K562 (cell line): ENCODE data around the gene RNF26. TPM values are rescaled to one million over a fixed set of nuclear protein-coding genes. Genes with fewer than 3 reads are reported as not detected.

Experiments
- ATAC-seq: fragments of 200-7000 bp; cut with Tn5 transposase; 3 replicates; pipeline ENCODE4 v1.9.1; 2020; ENCODE audit warnings: moderate library complexity
- BruUV-seq: library from RNA; stranded (reverse); fragments of 400-500 nt; replicated peaks from 2 replicates; lab custom pipeline; 2021; lab: Mats Ljungman, UMichigan
- CTCF ChIA-PET: fragments of 300-600 bp; formaldehyde crosslinking; extraction: SDS; loops from one replicate; lab custom pipeline; 2021; ENCODE audit warnings: low intra/inter-chr PET ratio; lab: Yijun Ruan, JAX
- POLR2A ChIA-PET: fragments of 300-600, 350-650 bp; sonication (Branson Sonifier 250); formaldehyde crosslinking; extraction: SDS; loops from one replicate; lab custom pipeline; 2021; ENCODE audit warnings: antibody characterized with exemption, inconsistent platforms; lab: Yijun Ruan, JAX
- DNase-seq, 4 experiments: peaks; one replicate each; pipeline versions ENCODE4 v3.0.0 to v3.0.0-alpha.2; 2011 to 2018; ENCODE audit warnings: low spot score in 3 of 4, mixed read lengths in 3 of 4; ENCODE audit errors: extremely low read depth in 1 of 4
- FAIRE-seq: peaks from 2 replicates; lab custom pipeline; 2011; peaks lifted over from hg19 to GRCh38; lab: Jason Lieb, UNC
- H2AFZ ChIP-seq: 2 replicates; pipeline ENCODE4 v1.6.0; 2011; ENCODE audit warnings: low read depth, low read length, control low read depth, inconsistent platforms
- H3K27ac ChIP-seq: fragments of 200-600 bp; 3 replicates; pipeline ENCODE4 v1.8.0; 2011; ENCODE audit warnings: low read depth, mild to moderate bottlenecking, control low read depth, inconsistent platforms, low read length, moderate library complexity, mixed read lengths; ENCODE audit errors: extremely low read depth
- H3K27me3 ChIP-seq, 2 experiments: fragments of 300-600 bp in 1 of 2; 2 replicates in 1 of 2; 3 replicates in 1 of 2; pipeline versions ENCODE4 v1.6.0 to v1.8.0; 2011; ENCODE audit warnings: inconsistent platforms in 2 of 2, low read length in 2 of 2, mild to moderate bottlenecking in 1 of 2, mixed read lengths in 1 of 2, moderate library complexity in 1 of 2; ENCODE audit not compliant: control insufficient read depth in 2 of 2, insufficient read depth in 2 of 2
- H3K36me3 ChIP-seq: fragments of 300-600 bp; 3 replicates; pipeline ENCODE4 v1.8.0; 2011; ENCODE audit warnings: mild to moderate bottlenecking, low read length, inconsistent platforms; ENCODE audit not compliant: control insufficient read depth, insufficient read depth
- H3K4me1 ChIP-seq, 2 experiments: fragments of 200-600 bp in 1 of 2; replicated peaks in 1 of 2; 2 replicates in 1 of 2; 3 replicates in 1 of 2; pipeline versions ENCODE4 v1.5.1 to v1.8.0; 2011; ENCODE audit warnings: inconsistent platforms in 2 of 2, low read length in 2 of 2, mild to moderate bottlenecking in 1 of 2, mixed read lengths in 1 of 2, moderate library complexity in 1 of 2; ENCODE audit not compliant: control insufficient read depth in 2 of 2, insufficient read depth in 2 of 2
- H3K4me2 ChIP-seq: 2 replicates; pipeline ENCODE4 v1.6.1; 2011; ENCODE audit warnings: low read length, control low read depth, inconsistent platforms, mixed read lengths; ENCODE audit not compliant: insufficient read depth
- H3K4me3 ChIP-seq: fragments of 200-600 bp; sonication (generic), shearing (Covaris generic); 2 replicates; pipeline ENCODE4 v1.5.1; 2016; ENCODE audit warnings: control low read depth, inconsistent platforms
- H3K79me2 ChIP-seq: fragments of 200-600 bp; 3 replicates; pipeline ENCODE4 v1.8.0; 2011; ENCODE audit warnings: low read length, inconsistent platforms; ENCODE audit not compliant: control insufficient read depth, insufficient read depth
- H3K9ac ChIP-seq, 2 experiments: 2 replicates each; pipeline versions ENCODE4 v1.6.0 to v1.6.1; 2011; ENCODE audit warnings: low read depth in 2 of 2, low read length in 2 of 2, control low read depth in 1 of 2, inconsistent platforms in 1 of 2, mild to moderate bottlenecking in 1 of 2, mixed read lengths in 1 of 2; ENCODE audit not compliant: insufficient read depth in 1 of 2
- H3K9me1 ChIP-seq: one replicate; pipeline ENCODE4 v1.6.0; 2011; ENCODE audit warnings: inconsistent platforms, mild to moderate bottlenecking, low read length, moderate library complexity; ENCODE audit not compliant: control insufficient read depth, insufficient read depth
- H3K9me3 ChIP-seq: replicated peaks from 2 replicates; pipeline ENCODE4 v1.5.1; 2011; ENCODE audit warnings: low read depth, low read length, inconsistent platforms; ENCODE audit not compliant: control insufficient read depth, insufficient read depth
- H4K20me1 ChIP-seq: replicated peaks from 2 replicates; pipeline ENCODE4 v1.6.1; 2011; ENCODE audit warnings: low read length, inconsistent platforms, mixed read lengths; ENCODE audit not compliant: control insufficient read depth, insufficient read depth
- CBFB ChIP-seq: sonication (generic); formaldehyde crosslinking; IDR thresholded peaks from 2 replicates; pipeline ENCODE4 v1.4.0; 2020; ENCODE audit warnings: mild to moderate bottlenecking, missing genetic modification reagents
- CSDE1 ChIP-seq, 2 experiments: fragments of 450-650 bp; IDR thresholded peaks; 2 replicates each; pipeline ENCODE4 v1.6.1; 2016; ENCODE audit warnings: mild to moderate bottlenecking in 1 of 2
- POU5F1 ChIP-seq: fragments of 150-350 bp; IDR thresholded peaks from 2 replicates; pipeline ENCODE4 v1.6.1; 2014; ENCODE audit warnings: borderline replicate concordance, low read length, low read depth, mild to moderate bottlenecking; ENCODE audit not compliant: partially characterized antibody
- SNIP1 ChIP-seq: fragments of 450-650 bp; IDR thresholded peaks from 2 replicates; pipeline ENCODE4 v1.7.1; 2017; ENCODE audit warnings: low read depth, mild to moderate bottlenecking
- SUPT5H ChIP-seq: fragments of 450-650 bp; IDR thresholded peaks from 2 replicates; pipeline ENCODE4 v1.6.1; 2016
- ZMIZ1 ChIP-seq, 2 experiments: fragments of 150-350 bp in 1 of 2; IDR thresholded peaks; 2 replicates each; pipeline ENCODE4 v1.6.1; 2012 to 2016; ENCODE audit warnings: low read depth in 2 of 2, low read length in 2 of 2, mild to moderate bottlenecking in 1 of 2, moderate library complexity in 1 of 2
- WGBS: fragments of 100-300 bp; shearing (Covaris generic); methylation state at CpG from one replicate; pipeline ENCODE4 v1.1.6; 2016; ENCODE audit warnings: low coverage, mixed read lengths; ENCODE audit not compliant: insufficient coverage; ENCODE audit errors: missing lambda C conversion rate; 5-methylcytosine and 5-hydroxymethylcytosine counted together
- in situ Hi-C: fragments of 300-500 bp; cut with MboI; formaldehyde crosslinking; loops from 4 replicates; pipeline ENCODE4 v1.15.0; 2018; ENCODE audit warnings: inconsistent platforms, mixed read lengths
- intact Hi-C: fragments of 100-400 bp; cut with micrococcal nuclease; formaldehyde crosslinking; loops from 2 replicates; pipeline ENCODE4 v1.14.2; 2022
- polyA plus RNA-seq, 8 experiments: library from polyadenylated mRNA; depleted of rRNA in 4 of 8; stranded (reverse) in 5 of 8; unstranded in 3 of 8; fragments of >200 nt; fragmentation: Nextera tagmentation in 2 of 8; fragmentation: Illumina TruSeq in 1 of 8; extraction: Ambion mirVana in 2 of 8; extraction: Trizol in 1 of 8; gene quantifications; 2 replicates each; pipeline versions ENCODE4 v1.2.1 to v1.2.3, GENCODE V29; 2011 to 2014; ENCODE audit warnings: inconsistent platforms in 1 of 8, missing spikeins in 1 of 8
- total RNA-seq, 7 experiments: library from RNA; depleted of rRNA in 6 of 7; stranded (reverse); fragments of >200 nt in 6 of 7; fragmentation: Illumina TruSeq in 2 of 7; extraction: Trizol in 2 of 7; gene quantifications; 2 replicates each; pipeline versions ENCODE4 v1.2.1 to v1.2.3, GENCODE V29; 2011 to 2021; ENCODE audit warnings: low replicate concordance in 1 of 7

The RNF26 gene
- total and polyA plus RNA-seq, 9 of the 15 experiments (the other 6 are each of a cell fraction or from before 2014, with no cell fraction given): 5.3 to 53.6 (median 12.7) TPM

GRCh38 chr11:119344291-119345010 is 10.1 kb downstream of the RNF26 start:
- Histone ChIP-seq H3K9me3 (no peaks in the 10 kb centered on the region), H2AFZ (no peak overlapping the region), H4K20me1 (no peaks in the 10 kb centered on the region; the same call in 1 of the 2 replicates), H3K36me3 (no peaks in the 10 kb centered on the region), H3K4me2 (no peak overlapping the region), H3K4me3 (no peak overlapping the region), H3K4me1 (peaks cover 2 to 32% of the 10 kb centered on the region in 2 experiments; a peak in 4 of 5 replicates), H3K27ac (no peak overlapping the region), H3K9ac (no peak overlapping the region), H3K27me3 (peaks cover 0 to 24% of the 10 kb centered on the region in 2 experiments; a peak in 3 of 5 replicates), H3K79me2 (no peaks in the 10 kb centered on the region), H3K9me1 (no peaks in the 10 kb centered on the region)
- in situ Hi-C loops: no loop called here
- ATAC-seq (no peak), DNase-seq (no peak), FAIRE-seq (no peak)
- intact Hi-C loops: no loop called here
- TF ChIP-seq SUPT5H: no peak
- no peak for TF ChIP-seq CBFB
- TF ChIP-seq SNIP1: no peak
- no peak for TF ChIP-seq ZMIZ1 (IDR thresholded peaks at IDR 0.05; ENCODE audit: low read depth in 2 of 2, low read length in 2 of 2)
- TF ChIP-seq CSDE1 (IDR thresholded peaks at IDR 0.05): no peak
- TF ChIP-seq POU5F1: no peak
- CTCF ChIA-PET: no interaction called here
- POLR2A ChIA-PET: interaction anchor here (1.3 kb wide), 1 partner anchor 32 kb away, joined by 3 read pairs; no protein-coding TSS in a partner anchor
- WGBS: 35% methylated on average over 11 of the region's 14 CpGs
- BruUV-seq: no TSS peak
